B cell (primary cell): ENCODE measurements around the gene NPHS1.

Source experiments
- EZH2 ChIP-seq: IDR thresholded peaks from 2 replicates; pipeline ENCODE4 v1.6.1; 2012; ENCODE audit warnings: borderline replicate concordance, low read depth, mild to moderate bottlenecking, moderate library complexity, low read length; ENCODE audit not compliant: insufficient read depth, poor library complexity, severe bottlenecking
- TF ChIP-seq, protein P1 (sequence below): fragments of 200-600 bp; IDR thresholded peaks from one replicate; pipeline ENCODE4 v1.8.0; 2022; ENCODE audit warnings: antibody characterized with exemption, mild to moderate bottlenecking

GRCh38 chr19:35862528-35862927 is 10.2 kb upstream of the NPHS1 start:
- TF ChIP-seq, protein P1, sequence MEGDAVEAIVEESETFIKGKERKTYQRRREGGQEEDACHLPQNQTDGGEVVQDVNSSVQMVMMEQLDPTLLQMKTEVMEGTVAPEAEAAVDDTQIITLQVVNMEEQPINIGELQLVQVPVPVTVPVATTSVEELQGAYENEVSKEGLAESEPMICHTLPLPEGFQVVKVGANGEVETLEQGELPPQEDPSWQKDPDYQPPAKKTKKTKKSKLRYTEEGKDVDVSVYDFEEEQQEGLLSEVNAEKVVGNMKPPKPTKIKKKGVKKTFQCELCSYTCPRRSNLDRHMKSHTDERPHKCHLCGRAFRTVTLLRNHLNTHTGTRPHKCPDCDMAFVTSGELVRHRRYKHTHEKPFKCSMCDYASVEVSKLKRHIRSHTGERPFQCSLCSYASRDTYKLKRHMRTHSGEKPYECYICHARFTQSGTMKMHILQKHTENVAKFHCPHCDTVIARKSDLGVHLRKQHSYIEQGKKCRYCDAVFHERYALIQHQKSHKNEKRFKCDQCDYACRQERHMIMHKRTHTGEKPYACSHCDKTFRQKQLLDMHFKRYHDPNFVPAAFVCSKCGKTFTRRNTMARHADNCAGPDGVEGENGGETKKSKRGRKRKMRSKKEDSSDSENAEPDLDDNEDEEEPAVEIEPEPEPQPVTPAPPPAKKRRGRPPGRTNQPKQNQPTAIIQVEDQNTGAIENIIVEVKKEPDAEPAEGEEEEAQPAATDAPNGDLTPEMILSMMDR: no peak
- no peak for TF ChIP-seq EZH2
